ENCODE results near the gene PRM1.

The PRM1 gene

GRCh38 chr16:11253995-11254912, 26.9 kb downstream of the PRM1 start:
- DNase-seq (ENCODE audit: low read depth in 2 of 2) = no peak

- DNase-seq (ENCODE audit: low read depth in 2 of 2) = no peak
Observed at GRCh38 chr16:11253009-11253994, 27.8 kb downstream of the PRM1 start.

GRCh38 chr16:11252482-11252931, 28.6 kb downstream of the PRM1 start:
- DNase-seq (ENCODE audit: low read depth in 2 of 2) = no peak

GRCh38 chr16:11251525-11252481, 29.3 kb downstream of the PRM1 start:
- DNase-seq (ENCODE audit: low read depth in 2 of 2) = peak; percentile 75 to 80

- no peak for DNase-seq (ENCODE audit: low read depth in 2 of 2)
Observed at GRCh38 chr16:11250786-11251524, 30.2 kb downstream of the PRM1 start.

GRCh38 chr16:11250091-11250785, 30.9 kb downstream of the PRM1 start:
- DNase-seq (ENCODE audit: low read depth in 2 of 2) = no peak

GRCh38 chr16:11249233-11250061, 31.7 kb downstream of the PRM1 start:
- DNase-seq (ENCODE audit: low read depth in 2 of 2) = no peak

- DNase-seq (ENCODE audit: low read depth in 2 of 2) = no peak
Observed at GRCh38 chr16:11248133-11248532, 33.0 kb downstream of the PRM1 start.

- DNase-seq (ENCODE audit: low read depth in 2 of 2) = no peak
Observed at GRCh38 chr16:11245988-11246387, 35.1 kb downstream of the PRM1 start.

DNA sequence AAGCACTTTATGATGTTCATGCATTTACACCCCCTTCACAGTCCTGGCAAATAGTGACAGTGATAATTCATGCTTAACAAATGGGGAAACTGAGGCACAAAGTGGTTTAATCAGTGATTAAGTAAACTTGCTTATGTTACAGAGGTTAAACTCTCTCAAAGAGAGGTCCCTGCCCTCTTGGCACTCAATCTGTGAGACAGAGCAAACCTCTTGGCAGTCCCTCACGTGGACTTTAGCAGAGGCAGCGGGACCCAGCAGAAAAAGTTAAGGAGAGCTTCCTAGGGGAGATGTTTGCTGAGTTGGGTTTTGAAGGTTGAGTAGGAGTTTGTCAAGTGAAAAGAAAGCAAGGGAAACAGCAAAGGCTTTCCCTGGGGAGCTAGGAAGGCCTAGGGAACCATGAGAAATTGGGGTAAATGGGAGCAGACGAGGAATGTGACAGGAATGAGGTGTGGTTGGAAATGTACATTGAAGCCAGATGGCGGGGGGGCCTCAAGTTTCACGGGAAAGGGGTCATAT, 35.9 kb downstream of the PRM1 start:
- no peak for DNase-seq (ENCODE audit: low read depth in 2 of 2)

- no peak for DNase-seq (ENCODE audit: low read depth in 2 of 2)
Observed at GRCh38 chr16:11242658-11243057, 38.5 kb downstream of the PRM1 start.

DNA sequence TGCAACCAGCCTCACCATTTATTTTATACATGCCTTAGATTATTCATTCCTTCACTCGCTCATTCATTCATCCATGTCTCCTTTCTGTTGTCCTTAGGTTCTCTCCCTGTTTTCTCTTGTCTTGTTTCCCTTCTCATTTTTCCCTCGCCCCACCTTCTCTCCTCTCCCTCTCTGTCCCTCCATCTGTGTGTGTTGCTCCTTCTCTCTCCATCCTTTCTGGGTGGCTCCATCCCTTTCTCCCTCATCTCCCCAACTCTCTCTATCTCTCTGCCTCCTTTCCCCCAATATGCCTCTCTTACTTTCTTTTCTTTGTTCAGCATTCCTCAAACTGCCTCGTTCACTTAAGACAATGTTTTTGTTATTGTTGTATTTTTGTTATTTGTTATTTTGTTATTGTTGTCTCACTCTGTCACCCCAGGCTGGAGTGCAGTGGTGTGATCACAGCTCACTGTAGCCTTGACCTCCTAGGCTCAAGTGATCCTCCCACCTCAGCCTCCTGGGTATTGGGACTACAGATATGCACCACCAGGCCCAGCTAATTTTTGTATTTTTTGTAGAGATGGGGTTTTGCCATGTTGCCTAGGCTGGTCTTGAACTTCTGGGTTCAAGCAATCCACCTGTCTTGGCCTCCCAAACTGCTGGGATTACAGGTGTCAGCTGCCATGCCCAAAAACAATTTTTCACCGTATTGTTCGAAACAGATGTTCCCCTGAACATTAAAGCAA, 39.5 kb downstream of the PRM1 start:
- DNase-seq (ENCODE audit: low read depth in 2 of 2) = no peak

DNA sequence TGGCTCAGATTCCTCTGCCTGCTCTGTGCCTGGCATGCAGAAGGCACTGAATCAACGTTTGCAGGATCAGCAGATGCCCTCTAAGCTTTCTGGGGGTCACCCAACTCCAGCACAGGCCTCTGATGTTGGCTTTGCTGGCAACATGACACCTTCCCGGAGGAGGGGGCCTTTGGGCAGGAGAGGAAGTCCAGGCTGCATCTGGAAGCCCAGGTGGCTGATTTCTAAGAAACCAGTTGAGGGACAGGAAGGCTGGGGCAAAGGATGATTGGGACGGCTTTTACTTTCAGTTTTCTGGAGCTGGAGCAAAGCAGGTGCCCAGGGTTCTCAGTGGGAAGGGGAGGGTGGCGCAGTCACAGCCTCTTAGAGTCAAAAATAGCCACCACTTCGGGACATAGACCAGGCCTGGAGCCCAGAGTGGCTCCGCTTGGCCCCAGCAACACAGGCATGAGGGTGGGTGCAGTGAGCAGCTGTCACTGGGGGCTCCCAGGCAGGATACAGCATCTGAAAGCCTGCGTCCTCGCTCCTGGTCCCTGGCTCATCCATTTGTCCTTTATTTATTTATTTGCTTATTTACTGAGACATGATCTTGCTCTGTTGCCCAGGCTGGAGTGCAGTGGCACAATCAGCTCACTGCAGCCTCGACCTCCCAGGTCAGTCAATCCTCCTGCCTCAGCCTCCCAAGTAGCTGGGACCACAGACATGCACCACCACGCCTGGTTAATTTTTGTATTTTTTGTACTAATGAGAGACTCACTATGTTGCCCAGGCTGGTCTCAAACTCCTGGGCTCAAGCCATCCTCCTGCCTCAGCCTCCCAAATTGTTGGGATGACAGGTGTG, 40.3 kb downstream of the PRM1 start:
- no peak for DNase-seq (ENCODE audit: low read depth in 2 of 2)

- no peak for DNase-seq (ENCODE audit: low read depth in 2 of 2)
Observed at GRCh38 chr16:11239644-11240632, 41.2 kb downstream of the PRM1 start.

DNA sequence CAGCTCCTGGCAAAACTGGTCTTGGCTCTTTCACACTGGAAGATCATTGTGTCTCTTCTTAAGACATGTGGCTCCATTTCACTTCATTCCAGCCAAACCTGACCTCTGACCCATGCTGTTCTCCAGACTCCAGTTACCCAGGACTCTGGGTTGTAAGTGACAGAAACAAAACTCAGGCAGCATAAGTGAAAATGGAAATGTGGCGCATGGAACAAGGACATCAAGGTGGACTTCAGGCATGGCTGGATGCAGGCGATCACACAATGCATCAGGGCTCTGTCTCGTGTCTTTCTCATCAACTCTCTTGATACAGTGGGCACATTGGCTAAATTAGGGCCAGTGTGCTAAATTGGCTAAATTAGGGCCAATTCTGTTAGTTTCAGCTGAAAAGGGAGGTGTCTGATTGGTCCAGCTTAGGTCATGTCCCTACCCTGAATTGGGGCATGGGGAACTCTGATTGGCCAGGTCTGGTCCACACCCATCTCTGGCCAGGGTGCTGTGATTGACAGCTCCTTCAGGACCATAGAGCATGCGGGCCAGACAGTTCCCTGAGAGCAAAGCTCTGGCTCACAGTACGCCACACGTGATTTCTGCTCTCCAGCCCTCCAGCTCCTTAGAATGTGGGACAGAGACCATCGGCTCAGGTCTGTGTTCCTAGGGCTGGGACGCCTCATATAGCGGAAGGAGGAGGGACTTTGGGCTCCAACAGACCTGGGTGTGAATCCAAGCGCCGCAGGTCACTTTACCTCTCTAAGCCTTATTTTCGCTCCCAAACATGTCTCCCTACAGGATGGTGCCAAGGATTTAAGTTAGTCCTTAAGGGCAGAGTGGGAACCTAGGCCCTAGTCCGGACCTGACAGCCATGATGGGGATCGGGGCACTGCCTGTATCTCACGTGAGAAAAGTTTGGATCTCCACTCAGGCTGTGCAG, 42.6 kb downstream of the PRM1 start:
- no peak for DNase-seq (ENCODE audit: low read depth in 2 of 2)

Measured in stimulated activated CD8-positive, alpha-beta memory T cell treated with anti-CD3 and anti-CD28 coated beads, Interleukin-15, amount 100 ng/mL, for 48 hours (primary cell).